ENCODE results near the gene MT1G.

- TF ChIP-seq GABPA (IDR thresholded peaks at IDR 0.05; ENCODE audit: low read depth) (no peak), POLR2AphosphoS5 (IDR thresholded peaks at IDR 0.05; ENCODE audit: low read depth) (no peak)
These were observed 32.4 kb downstream of the MT1G start for GRCh38 chr16:56635441-56635967.

Data from HL-60 (cell line).